GM21619 (cell line): ENCODE measurements around the gene PPA1.
"Not testable (repeated sequence)": the region's sequence is repeated elsewhere in the genome, so short reads cannot be mapped to it uniquely, and the experiment has no call there.

Experiments used
- ATAC-seq: cut with Tn5 transposase; IDR thresholded peaks from one replicate; pipeline ENCODE4 v1.9.1; 2021; ENCODE audit not compliant: unreplicated experiment

The PPA1 gene

GRCh38 chr10:70175516-70175915 lies 57.7 kb downstream of the PPA1 start:
- ATAC-seq = no peak

GRCh38 chr10:70174058-70174741 lies 59.0 kb downstream of the PPA1 start:
- no peak for ATAC-seq

GRCh38 chr10:70169649-70170364 lies 63.4 kb downstream of the PPA1 start:
- ATAC-seq = peak; percentile 11

DNA sequence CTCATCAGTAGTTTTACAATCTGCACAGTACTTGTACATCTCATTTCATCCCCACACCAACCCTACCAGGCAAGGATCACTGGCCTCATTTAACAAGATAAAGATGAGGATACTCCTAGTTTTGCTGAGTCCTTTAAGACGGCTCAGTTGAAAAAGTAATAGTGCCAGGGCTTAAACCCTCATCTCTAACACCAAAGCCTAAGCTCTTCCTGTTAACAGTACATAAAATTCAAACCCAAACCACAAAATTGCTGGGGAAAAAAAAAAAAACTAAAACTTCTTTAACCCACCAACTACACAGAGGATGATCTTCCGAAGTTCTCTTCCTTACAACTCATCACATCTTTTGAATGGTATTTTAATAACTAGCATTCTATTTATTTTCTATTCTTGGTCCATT lies 64.2 kb downstream of the PPA1 start:
- no peak for ATAC-seq

DNA sequence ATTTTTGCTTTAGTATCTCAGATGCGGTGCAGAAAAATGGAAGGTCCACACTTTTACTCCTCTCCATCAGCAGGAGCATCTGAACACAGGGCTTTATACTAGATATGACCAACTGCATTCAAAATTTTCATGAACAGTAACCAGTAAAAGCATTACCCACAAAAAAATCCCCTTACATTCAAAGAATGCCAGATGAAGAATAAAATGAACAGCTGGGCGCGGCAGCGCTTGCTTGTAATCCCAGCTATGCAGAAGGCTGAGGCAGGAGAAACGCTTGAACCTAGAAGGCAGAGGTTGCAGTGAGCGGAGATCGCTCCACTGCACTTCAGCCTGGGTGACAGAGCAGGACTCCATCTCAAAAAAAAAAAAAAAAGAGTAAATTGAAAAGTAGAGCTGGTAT lies 66.0 kb downstream of the PPA1 start:
- no peak for ATAC-seq

DNA sequence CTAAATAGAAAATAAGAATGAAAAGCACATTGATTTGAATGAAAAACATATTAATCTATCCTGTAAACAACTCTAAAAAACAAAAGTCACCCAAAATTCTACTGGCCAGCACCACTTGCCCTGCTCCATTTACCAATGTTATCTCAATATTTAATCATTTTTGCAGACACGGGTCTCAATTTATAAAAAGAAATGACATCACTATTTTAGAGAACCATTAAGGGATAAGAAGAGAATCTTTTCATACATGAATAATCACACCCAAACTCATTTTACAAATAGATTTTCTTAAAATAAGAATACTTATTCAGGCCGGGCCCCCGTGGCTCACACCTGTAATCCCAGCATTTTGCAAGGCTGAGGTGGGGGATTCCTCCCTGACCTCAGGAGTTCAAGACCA lies 66.8 kb downstream of the PPA1 start:
- ATAC-seq = no peak

GRCh38 chr10:70164163-70164562 lies 69.1 kb downstream of the PPA1 start:
- ATAC-seq = no peak

GRCh38 chr10:70163448-70163847 lies 69.8 kb downstream of the PPA1 start:
- ATAC-seq = no peak

GRCh38 chr10:70162892-70163201 lies 70.4 kb downstream of the PPA1 start:
- peak; percentile 93 for ATAC-seq

DNA sequence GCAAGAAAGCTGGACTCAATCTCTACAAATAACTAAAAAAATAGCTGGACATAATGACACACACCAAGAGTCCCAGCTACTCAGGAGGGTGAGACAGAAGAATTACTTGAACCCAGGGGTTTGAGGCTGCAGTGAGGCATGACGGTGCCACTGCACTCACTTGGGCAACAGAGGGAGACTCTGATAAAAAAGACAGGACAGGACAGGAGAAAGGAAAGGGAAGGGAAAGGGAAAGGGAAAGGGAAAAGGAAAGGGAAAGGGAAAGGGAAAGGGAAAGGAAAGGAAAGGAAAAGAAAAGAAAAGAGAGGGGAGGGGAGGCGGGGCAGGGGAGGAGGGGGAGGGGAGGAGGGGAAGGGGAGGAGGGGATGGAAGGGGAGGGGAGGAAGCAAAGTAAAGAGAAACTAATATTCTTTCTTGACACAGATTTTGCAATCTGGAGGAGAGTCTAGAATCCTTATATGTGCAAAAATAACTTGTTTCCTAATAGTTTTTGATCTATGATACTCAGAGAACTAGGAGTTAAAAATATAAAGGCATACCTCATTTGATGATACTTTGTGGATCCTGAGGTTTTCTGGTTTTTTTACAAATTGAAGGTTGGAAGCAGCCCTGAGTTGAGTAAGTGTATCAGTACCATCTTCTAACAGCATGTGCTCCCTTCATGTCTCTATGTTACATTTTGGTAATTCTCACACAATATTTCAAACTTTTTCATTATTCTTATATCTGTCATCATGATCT lies 70.9 kb downstream of the PPA1 start:
- no peak for ATAC-seq

DNA sequence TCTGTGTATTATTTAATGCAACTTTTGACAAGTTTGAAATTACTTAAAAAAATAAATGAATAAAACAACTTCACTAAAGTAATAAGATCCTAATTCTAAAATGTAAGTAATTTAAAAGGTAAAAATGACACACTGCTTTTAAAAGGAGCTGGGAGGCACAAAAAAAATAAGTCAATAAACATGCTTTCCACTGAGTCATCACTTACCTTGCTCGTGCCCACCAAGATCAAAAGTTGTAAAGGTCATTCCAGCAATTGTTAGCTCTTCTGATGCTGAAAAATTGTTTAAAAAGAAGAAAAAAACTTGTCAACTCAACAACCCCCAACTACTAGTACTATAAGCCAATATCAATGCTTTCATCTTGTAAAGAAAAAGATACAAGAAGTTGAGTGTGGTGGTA lies 72.4 kb downstream of the PPA1 start:
- no peak for ATAC-seq

DNA sequence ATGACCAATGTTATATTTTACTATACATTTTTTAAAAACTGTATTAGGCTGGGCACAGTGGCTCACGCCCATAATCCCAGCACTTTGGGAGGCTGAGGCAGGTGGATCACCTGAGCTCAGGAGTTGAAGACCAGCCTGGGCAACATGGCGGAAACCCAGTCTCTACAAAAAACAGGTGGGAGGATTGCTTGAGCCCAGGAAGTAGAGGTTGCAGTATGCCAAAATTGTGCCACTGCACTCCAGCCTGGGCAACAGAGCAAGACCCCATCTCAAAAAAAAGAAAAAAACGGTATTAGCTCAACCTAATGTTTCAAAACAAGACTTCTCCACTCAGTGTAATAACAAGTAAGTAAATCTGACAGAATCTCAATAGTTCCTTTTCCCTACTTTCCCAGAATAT lies 73.9 kb downstream of the PPA1 start:
- ATAC-seq = not testable (repeated sequence)

GRCh38 chr10:70158113-70158512 lies 75.1 kb downstream of the PPA1 start:
- no peak for ATAC-seq

GRCh38 chr10:70155255-70155838 lies 77.9 kb downstream of the PPA1 start:
- no peak for ATAC-seq
